G401 (cell line): ENCODE data around the gene AGAP1. TPM values are rescaled to one million over a fixed set of nuclear protein-coding genes. Genes with fewer than 3 reads are reported as not detected.

Experiments used
- DNase-seq: peaks from one replicate; pipeline ENCODE4 v3.0.0-alpha.2; 2015; ENCODE audit warnings: low spot score
- in situ Hi-C: cut with HindIII; loops from 2 replicates; pipeline ENCODE4 v1.10.0; 2016; ENCODE audit warnings: low sequenced_read_pairs, mixed read lengths
- total RNA-seq: library from RNA; depleted of rRNA; stranded (reverse); fragments of >200 nt; shearing (Covaris generic); gene quantifications from 2 replicates; pipeline ENCODE4 v1.2.3, GENCODE V29; 2014

AGAP1 gene
- total RNA-seq, 1 experiment from 2014 or later = 14.4 TPM

DNA sequence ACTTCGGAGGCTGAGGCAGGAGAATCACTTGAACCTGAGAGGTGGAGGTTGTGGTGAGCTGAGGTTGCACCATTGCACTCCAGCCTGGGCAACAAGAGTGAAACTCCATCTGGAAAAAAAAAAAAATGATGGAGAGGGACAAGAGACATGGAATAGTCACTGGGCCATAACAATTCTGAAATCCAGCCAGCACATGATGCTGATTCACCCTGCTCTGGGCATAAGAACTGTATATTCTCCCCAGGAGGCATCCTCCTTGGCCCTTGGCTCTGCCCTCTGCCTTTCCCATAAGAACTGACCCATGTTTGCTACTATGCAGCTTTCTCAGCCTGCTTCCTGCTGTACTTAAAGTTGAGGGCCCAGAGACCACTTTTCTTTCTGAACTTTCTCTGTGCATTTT lies 376.7 kb downstream of the AGAP1 start:
- in situ Hi-C loops = no loop called here
- no peak for DNase-seq

DNA sequence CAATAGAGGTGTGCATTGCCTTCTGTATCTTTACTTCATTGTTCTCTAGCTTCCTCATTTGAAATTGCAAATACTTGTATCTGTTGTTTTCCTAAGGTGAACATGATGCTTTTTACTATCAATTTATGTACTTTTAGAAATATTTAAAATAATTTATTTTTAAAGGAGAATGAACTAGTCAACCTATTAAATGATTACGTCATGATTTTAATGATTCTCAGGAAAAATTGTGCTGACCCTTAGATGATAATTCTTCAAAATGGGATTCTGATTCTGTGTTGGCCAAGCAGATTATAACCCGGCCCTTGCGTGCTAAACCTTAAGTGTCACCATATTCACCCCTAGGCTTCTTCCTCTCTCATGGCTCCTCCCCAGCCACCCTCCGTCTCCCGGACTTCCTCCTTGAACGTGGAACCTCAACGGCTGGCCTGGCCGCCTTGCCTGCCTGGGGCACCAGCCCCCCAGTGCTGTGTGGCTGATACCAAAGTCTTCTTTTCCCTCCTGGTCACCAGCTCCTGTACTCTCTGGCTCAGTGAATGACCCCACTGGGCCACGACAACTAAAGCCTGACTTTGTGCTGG lies 382.3 kb downstream of the AGAP1 start:
- in situ Hi-C loops = no loop called here
- no peak for DNase-seq

DNA sequence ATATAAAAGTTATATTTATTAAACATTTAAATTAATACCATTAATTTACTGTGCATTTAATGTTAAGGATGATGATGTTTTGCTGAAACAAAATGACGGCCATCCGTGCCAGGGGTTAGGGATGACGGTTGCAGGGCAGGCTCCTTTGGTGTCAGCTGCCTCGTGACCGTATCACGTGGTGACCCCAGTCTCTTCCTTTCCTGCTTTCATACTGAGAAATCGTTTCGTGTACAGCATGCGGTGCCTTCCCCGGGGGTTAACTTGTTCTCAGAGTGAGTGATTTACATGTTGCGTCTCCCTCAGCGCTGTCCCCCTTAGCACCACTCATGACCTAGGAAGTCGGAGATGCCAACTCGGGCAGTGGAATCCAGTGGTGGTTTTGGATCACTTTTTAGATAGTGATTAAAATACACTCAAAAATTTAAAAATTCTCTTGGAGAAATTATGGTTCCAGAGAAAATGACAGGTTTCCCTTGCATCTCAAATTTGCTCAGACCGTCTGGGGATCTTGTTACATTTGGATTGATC lies 383.5 kb downstream of the AGAP1 start:
- in situ Hi-C loops = no loop called here

DNA sequence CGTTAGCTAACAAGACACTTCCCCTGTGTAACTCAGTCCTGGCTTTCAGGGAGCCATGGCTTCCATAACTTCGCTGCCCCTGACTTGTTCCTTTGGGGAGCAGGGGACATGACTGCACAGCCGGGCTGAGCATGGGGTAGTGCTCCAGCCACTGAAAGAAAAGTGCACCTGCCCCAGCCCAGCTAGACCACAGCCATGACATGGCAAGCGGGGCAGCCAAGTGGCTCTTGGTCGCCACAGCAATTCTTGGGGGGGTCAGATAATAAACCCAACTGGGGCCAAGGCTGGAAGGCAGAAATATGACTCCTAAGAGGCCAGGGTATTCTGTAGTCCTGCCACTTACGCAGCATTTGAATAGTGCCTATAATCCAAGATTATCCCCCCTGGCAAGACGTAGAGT lies 385.3 kb downstream of the AGAP1 start:
- in situ Hi-C loops = no loop called here
- DNase-seq = no peak

More for the DNA sequence above, 383.5 kb downstream of the AGAP1 start:
- no peak for DNase-seq

DNA sequence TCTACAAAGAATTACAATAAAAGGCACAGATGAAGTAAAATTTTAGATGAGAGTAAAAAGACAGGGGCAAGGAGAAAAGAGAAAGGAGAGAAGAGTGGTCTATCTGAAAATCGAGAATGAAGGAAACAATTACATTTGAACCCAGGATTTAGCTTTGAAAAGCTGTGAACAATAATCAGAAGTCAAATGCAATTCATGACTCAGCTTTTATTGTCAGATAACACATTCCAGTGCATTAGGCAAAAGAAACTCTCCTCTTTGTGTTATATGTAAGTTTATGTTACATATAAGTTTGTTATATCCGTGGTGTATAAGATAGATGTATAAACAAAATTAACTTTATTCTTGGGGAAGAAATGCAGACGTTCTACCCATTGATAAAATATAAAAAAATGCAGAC lies 389.8 kb downstream of the AGAP1 start:
- DNase-seq = no peak
- in situ Hi-C loops = no loop called here

DNA sequence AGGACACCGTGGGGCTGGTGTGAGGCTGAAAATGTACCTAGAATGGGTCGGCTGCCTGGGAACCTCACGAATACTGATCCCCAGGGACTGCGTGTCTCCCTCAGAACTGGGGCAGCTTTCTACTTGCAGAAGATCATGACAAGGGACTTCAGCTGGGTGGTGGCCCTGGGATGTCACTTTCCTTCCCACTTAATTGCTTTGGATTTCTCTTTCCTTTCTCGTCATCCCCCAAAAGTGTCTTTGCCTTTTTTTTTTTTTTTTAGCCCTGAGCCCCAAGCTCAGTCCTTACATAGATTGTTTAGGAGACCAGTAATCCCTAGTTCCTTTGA lies 395.4 kb downstream of the AGAP1 start:
- no peak for DNase-seq
- in situ Hi-C loops = no loop called here

DNA sequence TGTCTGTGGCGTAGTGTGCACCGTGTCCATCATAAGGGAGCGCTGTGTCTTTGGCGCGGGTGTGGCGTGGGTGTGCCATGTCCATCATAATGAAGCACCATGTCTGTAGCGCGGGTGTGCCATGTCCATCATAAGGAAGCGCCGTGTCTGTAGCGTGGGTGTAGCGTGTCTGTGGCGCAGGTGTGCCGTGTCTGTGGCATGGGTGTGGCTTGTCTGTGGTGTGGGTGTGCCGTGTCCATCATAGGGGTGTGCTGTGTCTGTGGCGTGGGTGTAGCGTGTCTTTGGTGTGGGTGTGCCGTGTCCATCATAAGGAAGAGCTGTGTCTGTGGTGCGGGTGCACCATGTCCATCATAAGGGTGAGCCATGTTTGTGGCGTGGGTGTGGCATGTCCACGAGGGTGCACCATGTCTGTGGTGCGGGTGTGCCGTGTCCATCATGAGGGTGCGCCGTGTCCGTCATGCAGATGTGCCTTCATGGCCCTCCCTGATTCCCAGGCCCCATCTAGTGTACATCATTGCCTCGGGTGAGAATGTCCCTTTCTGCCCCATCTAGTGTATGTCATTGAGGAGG lies 399.4 kb downstream of the AGAP1 start:
- DNase-seq = no peak
- in situ Hi-C loops = no loop called here

DNA sequence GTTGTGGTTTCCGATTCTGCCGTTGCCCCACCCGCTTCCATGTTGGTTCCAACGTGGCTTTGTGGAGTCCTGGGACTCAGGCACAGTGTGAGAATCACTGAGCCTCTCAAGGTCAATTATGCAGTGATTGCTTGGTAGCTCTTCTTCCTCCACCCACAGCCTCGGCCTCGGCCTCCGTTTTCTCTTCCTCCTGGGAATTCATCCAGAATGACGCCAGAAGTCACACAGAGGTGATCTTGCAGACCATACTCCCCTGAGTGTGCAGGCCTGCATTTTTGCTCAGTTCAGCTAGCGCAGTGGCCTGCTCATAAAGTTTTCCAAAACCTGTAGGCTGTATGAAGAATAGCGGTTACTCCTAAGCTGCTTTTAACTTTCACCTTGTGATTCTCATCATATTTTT lies 401.0 kb downstream of the AGAP1 start:
- in situ Hi-C loops = no loop called here
- no peak for DNase-seq

DNA sequence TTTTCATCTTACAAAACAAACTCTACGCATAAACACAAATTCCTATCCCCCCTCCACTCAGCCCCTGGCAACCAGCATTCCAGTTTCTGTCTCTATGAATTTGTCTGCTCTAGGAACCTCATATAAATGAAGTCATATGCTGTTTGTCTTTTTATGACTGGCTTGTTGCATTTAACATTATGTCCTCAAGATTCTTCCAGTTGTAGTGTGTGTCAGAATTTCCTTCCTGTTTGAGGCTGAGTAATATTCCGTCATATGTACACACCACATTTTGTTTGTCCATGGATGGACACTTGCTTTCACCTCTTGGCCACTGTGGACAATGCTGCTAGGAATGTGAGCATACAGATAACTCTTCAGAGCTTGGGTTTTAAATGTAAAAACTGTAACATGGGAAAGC lies 402.2 kb downstream of the AGAP1 start:
- in situ Hi-C loops = no loop called here

DNA sequence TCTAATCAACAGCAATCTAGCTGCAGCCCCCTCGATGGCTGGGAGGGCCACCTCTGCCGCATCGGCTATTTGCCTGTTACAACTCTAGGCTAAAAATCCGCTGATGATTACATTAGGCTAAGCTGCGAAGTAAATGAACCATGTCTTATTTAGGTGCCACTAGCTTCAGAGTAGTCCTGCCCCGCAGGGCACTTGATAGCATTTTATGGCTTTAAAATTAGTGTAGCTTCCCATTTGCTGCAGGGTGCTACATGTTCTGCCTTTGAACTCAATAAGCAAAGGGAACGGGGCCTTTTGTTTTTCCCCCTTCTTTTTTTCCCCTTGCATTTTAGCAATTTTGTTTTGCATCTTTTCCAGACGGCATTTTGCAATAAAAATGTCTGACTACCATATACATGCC lies 404.1 kb downstream of the AGAP1 start:
- in situ Hi-C loops = no loop called here
- no peak for DNase-seq

More for the DNA sequence above, 402.2 kb downstream of the AGAP1 start:
- DNase-seq = no peak

DNA sequence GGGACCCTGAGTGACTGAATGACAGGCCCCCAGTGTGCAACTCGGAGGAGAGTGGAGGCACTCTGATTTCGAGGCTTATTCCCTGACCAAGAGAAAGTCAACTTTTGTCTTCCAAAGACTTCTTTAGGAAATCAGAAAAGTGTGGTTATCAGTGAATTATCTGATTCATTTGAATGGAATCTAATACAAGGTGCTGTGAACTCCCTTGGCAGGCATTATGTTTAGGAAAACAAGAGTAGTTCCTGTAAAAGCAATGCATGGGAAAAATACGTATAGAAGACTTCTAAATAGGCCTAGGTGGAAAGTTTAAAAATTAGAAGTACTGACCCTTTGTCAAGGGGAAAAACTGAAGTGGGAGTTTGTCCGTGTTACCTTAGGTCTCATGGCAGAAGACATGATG lies 404.9 kb downstream of the AGAP1 start:
- no peak for DNase-seq
- in situ Hi-C loops = no loop called here

DNA sequence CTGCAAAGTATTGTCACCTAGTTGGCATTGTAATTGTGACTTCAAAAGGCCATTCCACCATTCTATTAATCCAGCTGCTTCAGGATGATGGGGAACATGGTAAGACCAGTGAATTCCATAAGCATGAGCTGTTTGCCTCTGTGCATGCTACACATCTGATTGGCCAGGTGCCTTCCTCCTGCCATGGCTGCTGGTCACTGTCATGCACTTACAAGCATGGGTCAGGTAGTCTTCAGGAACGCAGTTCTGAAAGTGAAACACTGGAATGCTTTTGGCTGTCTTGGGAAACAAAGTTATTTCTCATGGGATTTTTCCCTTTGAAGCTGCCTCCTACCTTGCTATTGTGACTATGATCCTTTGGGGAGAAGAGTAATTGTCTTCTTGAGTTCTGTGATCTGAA lies 406.8 kb downstream of the AGAP1 start:
- in situ Hi-C loops = no loop called here
- DNase-seq = no peak

DNA sequence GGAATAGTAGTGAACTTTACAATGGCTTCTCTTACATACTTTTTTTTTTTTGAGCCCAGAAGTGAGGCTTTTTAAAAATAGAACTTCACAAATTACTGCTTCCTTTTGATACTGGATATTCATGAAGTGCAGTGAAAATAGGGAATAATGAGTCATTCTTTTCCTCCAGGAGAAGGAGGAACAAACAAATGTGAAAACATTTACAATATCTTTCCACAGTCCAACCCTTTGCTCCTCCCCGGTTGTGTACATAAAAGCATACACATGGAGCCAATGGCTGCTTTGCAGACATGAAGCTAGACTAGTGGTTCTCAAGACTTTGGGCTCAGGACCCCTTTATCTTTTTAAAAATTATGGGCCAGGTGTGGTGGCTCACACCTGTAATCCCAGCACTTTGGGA lies 407.4 kb downstream of the AGAP1 start:
- no peak for DNase-seq
- in situ Hi-C loops = no loop called here

DNA sequence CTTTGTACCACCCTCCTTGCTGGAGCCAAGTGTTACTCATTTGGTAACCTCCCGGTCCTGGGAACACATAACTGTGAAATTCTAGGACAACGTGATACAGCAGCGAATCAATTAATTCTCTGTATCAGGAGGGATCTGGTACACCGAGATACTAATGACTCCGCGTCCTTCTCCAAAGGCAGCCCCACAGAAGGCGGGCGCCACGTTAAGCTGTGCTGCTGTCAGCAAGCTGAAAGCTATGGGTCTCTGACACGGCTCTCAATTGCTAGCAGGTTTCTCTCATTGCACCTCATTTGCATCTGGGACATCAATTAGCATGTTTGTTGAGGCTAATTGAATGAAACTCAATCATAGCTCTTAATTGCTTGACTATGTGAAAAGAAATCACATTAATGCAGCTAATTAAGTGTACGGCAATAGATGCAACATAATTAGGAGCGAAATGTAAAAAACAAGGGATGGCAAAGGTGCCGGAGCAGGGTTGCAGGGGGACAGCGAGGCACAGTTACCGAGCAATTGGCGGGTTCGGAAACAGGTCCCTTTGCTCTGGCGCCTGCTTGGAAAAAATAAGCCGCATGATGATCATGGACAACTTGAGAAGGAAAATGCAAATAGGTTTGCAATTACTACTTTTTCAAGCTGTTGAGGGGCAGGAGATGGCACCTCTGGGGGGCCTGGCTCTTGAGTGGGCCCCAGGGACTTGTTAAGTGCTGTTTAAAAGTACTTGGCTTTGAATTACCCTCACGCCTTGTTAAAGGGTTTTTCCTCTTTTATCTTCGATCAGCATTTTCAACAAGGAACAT lies 410.1 kb downstream of the AGAP1 start:
- no peak for DNase-seq
- in situ Hi-C loops = no loop called here

DNA sequence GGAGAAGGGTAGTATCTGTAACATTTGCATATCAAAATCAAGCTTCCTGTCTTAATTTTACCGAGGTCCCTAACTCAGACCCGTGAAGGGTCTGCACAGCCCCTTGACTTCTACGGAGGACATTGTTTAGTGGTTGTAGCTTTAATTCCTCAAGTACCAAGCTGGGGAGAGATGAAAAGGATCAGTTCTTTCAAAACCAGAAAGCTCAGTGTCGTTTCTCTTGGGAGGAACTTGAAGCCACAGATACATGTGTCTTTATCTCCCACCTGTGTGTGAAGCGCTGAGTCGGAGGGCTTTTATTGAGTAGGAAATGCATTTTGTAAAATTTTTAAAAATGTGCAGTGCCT lies 410.7 kb downstream of the AGAP1 start:
- no peak for DNase-seq
- in situ Hi-C loops = no loop called here

DNA sequence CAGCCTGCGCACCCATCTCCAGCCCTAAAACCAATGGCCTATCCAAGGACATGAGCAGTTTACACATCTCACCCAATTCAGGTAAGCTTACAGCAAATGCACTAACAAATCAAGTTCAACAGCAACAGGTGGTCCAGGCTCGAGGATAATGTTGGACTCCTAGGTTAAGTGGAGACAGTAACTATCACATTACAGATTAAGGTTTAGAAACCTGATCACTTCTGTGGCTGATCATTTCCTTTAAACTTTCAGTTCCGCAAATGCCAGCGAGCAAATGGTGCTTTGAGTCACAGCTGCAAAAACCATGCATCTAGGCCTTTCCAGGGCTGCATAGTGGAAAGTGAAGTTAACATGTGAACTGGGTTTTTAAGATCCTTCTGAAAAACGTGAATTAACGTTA lies 415.0 kb downstream of the AGAP1 start:
- DNase-seq = no peak
- in situ Hi-C loops = no loop called here

DNA sequence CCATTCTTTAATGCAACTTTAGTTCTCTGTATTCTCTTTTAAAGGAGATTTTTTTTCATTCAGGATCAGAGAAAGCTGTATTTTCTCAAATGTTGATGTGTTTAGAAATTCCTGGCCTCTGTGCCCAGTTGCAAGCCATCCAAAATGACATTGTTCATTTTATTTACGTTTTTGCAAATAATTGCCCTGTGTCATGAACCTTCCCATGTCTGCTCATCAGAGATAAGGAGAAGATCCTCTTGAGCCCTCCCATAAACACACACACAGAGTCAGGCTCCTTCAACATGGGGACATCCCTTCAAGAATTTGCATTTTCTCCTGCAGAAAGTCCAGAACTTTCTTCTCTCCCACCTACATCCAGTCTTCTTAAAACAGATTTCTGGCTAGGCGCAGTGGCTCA lies 415.5 kb downstream of the AGAP1 start:
- in situ Hi-C loops = no loop called here
- DNase-seq = no peak

DNA sequence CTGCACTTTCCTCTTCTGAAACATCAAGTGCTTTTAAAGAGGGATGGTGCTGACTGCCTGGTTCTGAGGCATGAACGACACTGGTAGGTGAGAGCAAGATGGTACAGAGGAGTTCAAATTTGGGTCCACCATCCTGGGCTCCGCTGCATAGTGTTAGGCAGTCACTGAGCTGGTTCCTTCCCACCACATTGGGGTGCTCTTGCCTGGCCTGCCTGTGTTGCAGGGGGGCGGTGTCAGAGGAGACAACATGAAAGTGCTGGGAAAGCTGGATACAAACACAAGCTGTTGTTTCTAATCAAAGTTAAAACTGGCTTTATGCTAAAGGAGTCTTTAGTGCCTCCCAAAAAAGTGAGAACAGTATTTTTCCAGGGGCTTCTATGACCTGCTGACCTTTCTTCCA lies 416.2 kb downstream of the AGAP1 start:
- in situ Hi-C loops = no loop called here
- no peak for DNase-seq

DNA sequence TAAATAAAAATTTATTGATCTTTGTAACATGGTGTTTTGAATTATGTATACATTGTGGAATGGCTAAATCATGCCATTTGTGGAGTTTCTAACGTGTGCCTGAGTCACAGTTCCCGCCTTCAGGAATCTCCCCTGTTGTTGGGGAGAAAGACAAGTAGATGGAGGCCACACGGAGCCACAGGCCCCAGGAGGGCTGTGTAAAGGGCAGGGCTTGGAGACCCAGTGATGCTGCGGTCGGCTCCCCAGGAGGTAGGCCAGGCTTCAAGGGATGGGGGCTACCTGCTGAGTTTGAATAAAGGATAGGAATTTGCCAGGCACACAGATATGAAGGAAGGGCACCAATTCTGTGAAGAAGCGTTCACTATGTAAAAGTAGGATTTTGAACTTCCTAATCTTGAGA lies 417.3 kb downstream of the AGAP1 start:
- in situ Hi-C loops = no loop called here
- no peak for DNase-seq

DNA sequence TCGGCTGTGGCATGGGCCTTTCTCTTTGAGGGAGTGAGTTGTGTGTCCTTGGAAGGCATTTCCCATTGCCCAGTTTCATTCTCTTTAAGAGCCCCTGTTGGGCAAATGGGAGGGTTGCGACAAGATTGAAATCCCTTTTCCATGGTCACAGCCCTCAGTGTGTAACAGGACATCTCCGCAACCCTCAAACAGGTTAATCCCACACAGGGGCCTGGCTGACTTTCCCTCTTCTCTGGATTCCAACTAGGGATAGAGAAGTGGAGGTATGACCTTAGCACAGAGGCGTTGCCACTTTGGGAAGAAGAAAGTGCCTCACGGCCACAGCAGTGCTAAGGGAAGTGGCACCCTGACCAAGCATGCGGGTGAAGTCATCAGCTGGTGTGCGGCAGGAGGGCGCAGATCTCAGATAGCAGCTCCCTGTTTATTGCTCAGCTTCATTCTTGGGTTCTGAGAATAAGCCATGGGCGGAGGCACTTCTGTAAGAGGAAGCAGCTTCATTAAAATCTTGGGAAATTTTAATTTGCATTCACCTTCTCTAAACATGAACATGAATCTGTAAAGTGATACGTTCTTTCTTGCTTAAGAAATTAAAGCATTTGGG lies 417.9 kb downstream of the AGAP1 start:
- no peak for DNase-seq
- in situ Hi-C loops = no loop called here
